Esophagus (tissue), 2 donors: ENCODE results near the gene TMEM80. TPM values are rescaled to one million over a fixed set of nuclear protein-coding genes. Genes with fewer than 3 reads are reported as not detected.
A peak's percentile ranks its signal among the peaks of the same experiment; 100 is the strongest.

Experiments
- H3K27ac ChIP-seq, 2 donors: one replicate each; pipeline ENCODE4 v1.5.1; 2013; ENCODE audit warnings: low read depth in 2 of 2, mild to moderate bottlenecking in 2 of 2, inconsistent platforms in 1 of 2, low read length in 1 of 2, moderate library complexity in 1 of 2
- H3K27me3 ChIP-seq, 2 donors: one replicate each; pipeline ENCODE4 v1.6.1; 2013; ENCODE audit warnings: low read length in 2 of 2, control low read depth in 1 of 2, mild to moderate bottlenecking in 1 of 2; ENCODE audit not compliant: insufficient read depth in 2 of 2, control insufficient read depth in 1 of 2
- H3K36me3 ChIP-seq, 2 donors: one replicate each; pipeline ENCODE4 v1.6.1; 2013; ENCODE audit warnings: low read length in 1 of 2; ENCODE audit not compliant: control insufficient read depth in 2 of 2, insufficient read depth in 2 of 2
- H3K4me1 ChIP-seq, 2 donors: one replicate each; pipeline ENCODE4 v1.6.1; 2013; ENCODE audit warnings: low read length in 1 of 2; ENCODE audit not compliant: control insufficient read depth in 2 of 2, insufficient read depth in 2 of 2
- H3K4me3 ChIP-seq, 2 donors: one replicate each; pipeline ENCODE4 v1.5.1; 2013; ENCODE audit warnings: low read length in 2 of 2, mild to moderate bottlenecking in 2 of 2, low read depth in 1 of 2, moderate library complexity in 1 of 2
- H3K9me3 ChIP-seq, 2 donors: one replicate each; pipeline ENCODE4 v1.6.1; 2013; ENCODE audit warnings: mild to moderate bottlenecking in 2 of 2, low read depth in 1 of 2, low read length in 1 of 2, moderate library complexity in 1 of 2; ENCODE audit not compliant: control insufficient read depth in 2 of 2, insufficient read depth in 1 of 2
- WGBS, 2 donors: extraction: QIAGEN DNeasy Blood & Tissue Kit; methylation state at CpG; one replicate each; pipeline ENCODE4 v1.1.7; 2013; 5-methylcytosine and 5-hydroxymethylcytosine counted together
- polyA plus RNA-seq, 2 donors: library from polyadenylated mRNA; stranded (reverse); fragments of 200-250 nt; gene quantifications; one replicate each; pipeline ENCODE4 v1.2.3, GENCODE V29; 2013
- donor health status: healthy with polysubstance abuse.
- donor health status: Bipolar disorder and iron deficiency.

TMEM80 gene
- polyA plus RNA-seq, 2 donors: 25.0 to 53.9 TPM

GRCh38 chr11:656866-657265, 38.8 kb upstream of the TMEM80 start:
- Histone ChIP-seq H3K9me3 (no peaks in the 10 kb centered on the region), H3K27ac (no peak overlapping the region), H3K4me3 (no peak overlapping the region), H3K4me1 (no peaks in the 10 kb centered on the region), H3K36me3 (peaks cover 0 to 31% of the 10 kb centered on the region in 2 donors), H3K27me3 (no peaks in the 10 kb centered on the region)
- WGBS, 2 donors: 80 to 88% methylated on average over 7 of the region's 7 CpGs

- H3K36me3 ChIP-seq: peaks cover 0 to 31% of the 10 kb centered on the region in 2 donors
- no peaks in the 10 kb centered on the region for H3K4me1 ChIP-seq
- 68 to 78% methylated on average over 14 of the region's 14 CpGs for WGBS, 2 donors
- H3K9me3 ChIP-seq: no peaks in the 10 kb centered on the region
- H3K27me3 ChIP-seq: no peaks in the 10 kb centered on the region
- no peak overlapping the region for H3K4me3 ChIP-seq
- H3K27ac ChIP-seq: no peak overlapping the region
These were observed 37.9 kb upstream of the TMEM80 start for GRCh38 chr11:657691-658126.

GRCh38 chr11:659532-660085, 36.0 kb upstream of the TMEM80 start:
- H3K27ac ChIP-seq: no peak overlapping the region
- no peaks in the 10 kb centered on the region for H3K4me1 ChIP-seq
- H3K9me3 ChIP-seq: no peaks in the 10 kb centered on the region
- peaks cover 0 to 31% of the 10 kb centered on the region in 2 donors for H3K36me3 ChIP-seq
- no peaks in the 10 kb centered on the region for H3K27me3 ChIP-seq
- WGBS, 2 donors: 87 to 89% methylated on average over 16 of the region's 16 CpGs
- no peak overlapping the region for H3K4me3 ChIP-seq

GRCh38 chr11:660281-660680, 35.3 kb upstream of the TMEM80 start:
- Histone ChIP-seq H3K4me3 (no peak overlapping the region), H3K27me3 (no peaks in the 10 kb centered on the region), H3K36me3 (peaks cover 0 to 30% of the 10 kb centered on the region in 2 donors), H3K9me3 (no peaks in the 10 kb centered on the region), H3K4me1 (no peaks in the 10 kb centered on the region), H3K27ac (no peak overlapping the region)
- 88 to 90% methylated on average over 19 of the region's 19 CpGs for WGBS, 2 donors

GRCh38 chr11:660681-661444, 34.8 kb upstream of the TMEM80 start:
- Histone ChIP-seq H3K27ac (no peak overlapping the region), H3K4me1 (peaks cover 3 to 4% of the 10 kb centered on the region in 2 donors), H3K36me3 (peaks cover 0 to 31% of the 10 kb centered on the region in 2 donors), H3K9me3 (no peaks in the 10 kb centered on the region), H3K27me3 (no peaks in the 10 kb centered on the region), H3K4me3 (no peak overlapping the region)
- WGBS, 2 donors: 93 to 94% methylated on average over 19 of the region's 19 CpGs

- Histone ChIP-seq H3K27ac (no peak overlapping the region), H3K4me3 (no peak overlapping the region), H3K4me1 (peaks cover 3 to 6% of the 10 kb centered on the region in 2 donors), H3K27me3 (no peaks in the 10 kb centered on the region), H3K9me3 (no peaks in the 10 kb centered on the region), H3K36me3 (peaks cover 0 to 30% of the 10 kb centered on the region in 2 donors)
- WGBS, 2 donors: 57 to 61% methylated on average over 15 of the region's 15 CpGs
These were observed 32.8 kb upstream of the TMEM80 start for GRCh38 chr11:662689-663274.

GRCh38 chr11:665062-665703, 30.4 kb upstream of the TMEM80 start:
- Histone ChIP-seq H3K27ac (peak overlapping the region; percentile 15 to 80), H3K27me3 (no peaks in the 10 kb centered on the region), H3K9me3 (no peaks in the 10 kb centered on the region), H3K4me3 (no peak overlapping the region), H3K36me3 (peaks cover 0 to 22% of the 10 kb centered on the region in 2 donors), H3K4me1 (peaks cover 3 to 6% of the 10 kb centered on the region in 2 donors)
- 58 to 73% methylated on average over 15 of the region's 15 CpGs for WGBS, 2 donors

- Histone ChIP-seq H3K9me3 (no peaks in the 10 kb centered on the region), H3K27ac (peak overlapping the region; percentile 15 to 80), H3K4me1 (peaks cover 3 to 6% of the 10 kb centered on the region in 2 donors), H3K27me3 (no peaks in the 10 kb centered on the region), H3K36me3 (peaks cover 0 to 17% of the 10 kb centered on the region in 2 donors), H3K4me3 (no peak overlapping the region)
- WGBS, 2 donors: 50 to 59% methylated on average over 11 of the region's 11 CpGs
These were observed 29.8 kb upstream of the TMEM80 start for GRCh38 chr11:665704-666281.

- Histone ChIP-seq H3K4me3 (no peak overlapping the region), H3K36me3 (peaks cover 0 to 23% of the 10 kb centered on the region in 2 donors), H3K9me3 (no peaks in the 10 kb centered on the region), H3K27me3 (no peaks in the 10 kb centered on the region), H3K4me1 (no peaks in the 10 kb centered on the region), H3K27ac (no peak overlapping the region)
- 92 to 93% methylated on average over 8 of the region's 8 CpGs for WGBS, 2 donors
These were observed 21.8 kb upstream of the TMEM80 start for GRCh38 chr11:673866-674265.
